ENCODE data around the gene STIM2.

DNA sequence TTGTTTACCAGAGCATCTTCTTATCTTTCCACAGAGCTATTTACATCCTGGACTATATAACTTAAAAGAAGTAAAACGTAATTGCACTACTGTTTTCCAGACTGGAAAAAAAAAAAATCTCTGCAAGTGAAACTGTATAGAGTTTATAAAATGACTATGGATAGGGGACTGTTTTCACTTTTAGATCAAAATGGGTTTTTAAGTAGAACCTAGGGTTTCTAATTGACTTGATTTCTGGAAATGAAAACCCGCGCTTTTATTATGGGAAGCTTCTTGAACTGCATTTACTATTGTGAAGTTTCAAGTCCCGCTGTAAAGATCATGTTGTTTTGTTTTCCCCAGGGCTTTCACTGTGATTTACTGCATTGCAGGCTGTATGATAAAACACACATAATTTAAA, 162.7 kb downstream of the STIM2 start:
- TF ChIP-seq, protein P1, sequence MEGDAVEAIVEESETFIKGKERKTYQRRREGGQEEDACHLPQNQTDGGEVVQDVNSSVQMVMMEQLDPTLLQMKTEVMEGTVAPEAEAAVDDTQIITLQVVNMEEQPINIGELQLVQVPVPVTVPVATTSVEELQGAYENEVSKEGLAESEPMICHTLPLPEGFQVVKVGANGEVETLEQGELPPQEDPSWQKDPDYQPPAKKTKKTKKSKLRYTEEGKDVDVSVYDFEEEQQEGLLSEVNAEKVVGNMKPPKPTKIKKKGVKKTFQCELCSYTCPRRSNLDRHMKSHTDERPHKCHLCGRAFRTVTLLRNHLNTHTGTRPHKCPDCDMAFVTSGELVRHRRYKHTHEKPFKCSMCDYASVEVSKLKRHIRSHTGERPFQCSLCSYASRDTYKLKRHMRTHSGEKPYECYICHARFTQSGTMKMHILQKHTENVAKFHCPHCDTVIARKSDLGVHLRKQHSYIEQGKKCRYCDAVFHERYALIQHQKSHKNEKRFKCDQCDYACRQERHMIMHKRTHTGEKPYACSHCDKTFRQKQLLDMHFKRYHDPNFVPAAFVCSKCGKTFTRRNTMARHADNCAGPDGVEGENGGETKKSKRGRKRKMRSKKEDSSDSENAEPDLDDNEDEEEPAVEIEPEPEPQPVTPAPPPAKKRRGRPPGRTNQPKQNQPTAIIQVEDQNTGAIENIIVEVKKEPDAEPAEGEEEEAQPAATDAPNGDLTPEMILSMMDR (IDR thresholded peaks at IDR 0.05), result no peak
- no peak for TF ChIP-seq POLR2A (IDR thresholded peaks at IDR 0.05)

All from esophagus squamous epithelium (tissue), 4 donors.